Vagina (tissue), 2 donors: Measurements from ENCODE around the gene ANKHD1. TPM values are rescaled to one million over a fixed set of nuclear protein-coding genes. Genes with fewer than 3 reads are reported as not detected.

Experiments
- DNase-seq, 2 donors: peaks; one replicate each; pipeline ENCODE4 v3.0.0-alpha.2; 2017; ENCODE audit errors: extremely low spot score in 2 of 2
- H3K27ac ChIP-seq: fragments of 200-600 bp; sonication (generic); one replicate; pipeline ENCODE4 v1.5.1; 2019
- H3K27me3 ChIP-seq: fragments of 200-600 bp; sonication (generic); one replicate; pipeline ENCODE4 v1.5.1; 2019
- H3K36me3 ChIP-seq, 2 donors: fragments of 200-600 bp; sonication (generic); one replicate each; pipeline ENCODE4 v1.5.1; 2017 to 2019
- H3K4me1 ChIP-seq: fragments of 200-600 bp; sonication (generic); one replicate; pipeline ENCODE4 v1.5.1; 2019
- H3K4me3 ChIP-seq, 2 donors: fragments of 200-600 bp; sonication (generic); 1 replicate in 1 of 2; 2 replicates in 1 of 2; pipeline ENCODE4 v1.5.1; 2016 to 2019
- H3K9me3 ChIP-seq: fragments of 200-600 bp; sonication (generic); one replicate; pipeline ENCODE4 v1.5.1; 2019
- CTCF ChIP-seq, 3 experiments: fragments of 450-650 bp in 2 of 3; fragments of 200-600 bp in 1 of 3; sonication (generic) in 1 of 3; IDR thresholded peaks; one replicate each; pipeline ENCODE4 v1.5.1; 2017 to 2019; ENCODE audit warnings: antibody characterized with exemption in 3 of 3, mild to moderate bottlenecking in 2 of 3, moderate library complexity in 2 of 3
- POLR2A ChIP-seq, 2 donors: fragments of 450-650 bp; IDR thresholded peaks; one replicate each; pipeline ENCODE4 v1.6.1; 2017; ENCODE audit warnings: antibody characterized with exemption in 2 of 2, mild to moderate bottlenecking in 2 of 2, moderate library complexity in 2 of 2
- POLR2AphosphoS5 ChIP-seq, 2 donors: sonication (generic); formaldehyde crosslinking; IDR thresholded peaks; one replicate each; pipeline ENCODE4 v1.9.0; 2017; ENCODE audit warnings: antibody characterized with exemption in 2 of 2, mild to moderate bottlenecking in 2 of 2, low read depth in 1 of 2; ENCODE audit not compliant: insufficient read depth in 1 of 2
- intact Hi-C: fragments of 100-400 bp; cut with DNase I; formaldehyde crosslinking; loops from one replicate; pipeline ENCODE4 v1.15.1; 2023
- total RNA-seq: library from RNA; depleted of rRNA; stranded (reverse); fragments of >200 nt; gene quantifications from one replicate; pipeline ENCODE4 v1.2.3, GENCODE V29; 2016

Gene ANKHD1
- total RNA-seq, 1 donor from 2014 or later = 140 TPM

DNA sequence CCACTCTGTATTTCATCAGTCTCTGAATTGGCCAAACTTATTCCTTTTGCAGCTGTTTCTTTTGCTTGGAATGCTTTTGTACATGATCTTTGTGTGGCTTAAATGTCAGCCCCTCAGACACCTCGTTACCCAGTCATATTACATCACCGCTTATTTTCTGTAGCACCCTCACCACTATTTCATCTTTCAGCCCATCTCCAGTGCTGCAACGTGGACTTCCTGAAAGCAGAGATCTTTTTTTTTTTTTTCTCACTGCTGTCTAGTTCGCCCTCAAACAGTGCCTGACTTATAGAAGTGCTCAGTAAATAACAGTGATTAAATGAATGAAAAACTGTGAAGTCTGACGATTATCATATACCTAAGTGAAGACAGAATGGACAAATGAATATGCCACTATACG lies 154.8 kb downstream of the ANKHD1 start:
- H3K9me3 ChIP-seq = no peaks in the 10 kb centered on the region
- peaks cover 30% of the 10 kb centered on the region for H3K4me1 ChIP-seq
- H3K36me3 ChIP-seq = peaks cover 0 to 19% of the 10 kb centered on the region in 2 donors
- intact Hi-C loops = no loop called here
- no peak for DNase-seq
- peak overlapping the region; percentile 74 to 83 for H3K4me3 ChIP-seq
- no peak for TF ChIP-seq POLR2AphosphoS5 (IDR thresholded peaks at IDR 0.05; ENCODE audit: insufficient read depth in 1 of 2, low read depth in 1 of 2)
- no peak for TF ChIP-seq CTCF (IDR thresholded peaks at IDR 0.05)
- no peak for TF ChIP-seq POLR2A (IDR thresholded peaks at IDR 0.05)
- H3K27me3 ChIP-seq = no peaks in the 10 kb centered on the region
- no peak overlapping the region for H3K27ac ChIP-seq

GRCh38 chr5:140557136-140557805 lies 155.6 kb downstream of the ANKHD1 start, which contains the start of gene SRA1:
TSS of gene SRA1 (minus strand) at chr5:140557473. CDS start at chr5:140557452, 21 bp downstream.
- intact Hi-C loops = no loop called here
- peaks cover 0 to 12% of the 10 kb centered on the region in 2 donors for H3K36me3 ChIP-seq
- H3K27me3 ChIP-seq = no peaks in the 10 kb centered on the region
- H3K27ac ChIP-seq = peak within 1 kb of the TSS; percentile 79
- no peaks in the 10 kb centered on the region for H3K9me3 ChIP-seq
- DNase-seq = no peak
- peak within 1 kb of the TSS; percentile 74 to 83 for H3K4me3 ChIP-seq
- no peak for TF ChIP-seq CTCF (IDR thresholded peaks at IDR 0.05)
- TF ChIP-seq POLR2A (IDR thresholded peaks at IDR 0.05) = peak; percentile 47 to 85
- TF ChIP-seq POLR2AphosphoS5 (IDR thresholded peaks at IDR 0.05; ENCODE audit: insufficient read depth in 1 of 2, low read depth in 1 of 2) = peak; percentile 97 to 98
- H3K4me1 ChIP-seq = peaks cover 35% of the 10 kb centered on the region

GRCh38 chr5:140557965-140558364 lies 156.3 kb downstream of the ANKHD1 start:
- DNase-seq = no peak
- peaks cover 0 to 12% of the 10 kb centered on the region in 2 donors for H3K36me3 ChIP-seq
- no peaks in the 10 kb centered on the region for H3K27me3 ChIP-seq
- TF ChIP-seq POLR2AphosphoS5 (IDR thresholded peaks at IDR 0.05; ENCODE audit: insufficient read depth in 1 of 2, low read depth in 1 of 2) = no peak
- TF ChIP-seq CTCF (IDR thresholded peaks at IDR 0.05) = no peak
- TF ChIP-seq POLR2A (IDR thresholded peaks at IDR 0.05) = no peak
- no peaks in the 10 kb centered on the region for H3K9me3 ChIP-seq
- H3K4me1 ChIP-seq = peaks cover 41% of the 10 kb centered on the region
- peak overlapping the region; percentile 79 for H3K27ac ChIP-seq
- intact Hi-C loops = no loop called here
- H3K4me3 ChIP-seq = no peak overlapping the region

GRCh38 chr5:140558542-140558941 lies 156.9 kb downstream of the ANKHD1 start:
- no peak for TF ChIP-seq POLR2AphosphoS5 (IDR thresholded peaks at IDR 0.05; ENCODE audit: insufficient read depth in 1 of 2, low read depth in 1 of 2)
- no peak for TF ChIP-seq POLR2A (IDR thresholded peaks at IDR 0.05)
- no peak for TF ChIP-seq CTCF (IDR thresholded peaks at IDR 0.05)
- no peak overlapping the region for H3K4me3 ChIP-seq
- no peak for DNase-seq
- peaks cover 47% of the 10 kb centered on the region for H3K4me1 ChIP-seq
- peaks cover 0 to 12% of the 10 kb centered on the region in 2 donors for H3K36me3 ChIP-seq
- H3K27ac ChIP-seq = no peak overlapping the region
- no peaks in the 10 kb centered on the region for H3K9me3 ChIP-seq
- intact Hi-C loops = no loop called here
- H3K27me3 ChIP-seq = no peaks in the 10 kb centered on the region

DNA sequence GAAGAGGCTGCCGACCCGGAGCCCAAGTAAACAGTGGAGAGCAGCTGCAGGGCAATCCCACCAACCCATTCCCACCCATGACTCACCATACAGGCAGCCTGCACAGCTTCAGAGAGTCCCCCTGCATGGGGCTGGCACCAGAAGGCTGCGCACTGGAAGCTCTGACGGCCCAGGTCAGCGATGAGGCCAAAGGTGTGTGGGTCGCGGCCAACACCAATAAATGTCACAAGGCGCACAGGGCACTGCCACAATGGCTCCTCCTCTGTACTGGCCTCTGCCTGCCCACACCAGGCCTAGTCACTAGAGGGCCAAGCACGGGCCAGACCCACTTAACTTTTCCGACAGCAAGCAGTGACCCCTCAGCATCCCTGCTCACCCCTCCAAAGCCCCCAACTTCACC lies 158.6 kb downstream of the ANKHD1 start:
- intact Hi-C loops = loop anchor here (10.0 kb wide), 1 partner anchor 75 kb away; the partner anchor contains the start of genes CD14 and TMCO6
- no peak for TF ChIP-seq CTCF (IDR thresholded peaks at IDR 0.05)
- TF ChIP-seq POLR2A (IDR thresholded peaks at IDR 0.05) = no peak
- TF ChIP-seq POLR2AphosphoS5 (IDR thresholded peaks at IDR 0.05; ENCODE audit: insufficient read depth in 1 of 2, low read depth in 1 of 2) = no peak
- no peak for DNase-seq
- Histone ChIP-seq H3K36me3 (peaks cover 0 to 12% of the 10 kb centered on the region in 2 donors), H3K27me3 (no peaks in the 10 kb centered on the region), H3K9me3 (no peaks in the 10 kb centered on the region), H3K27ac (no peak overlapping the region), H3K4me3 (no peak overlapping the region), H3K4me1 (peaks cover 45% of the 10 kb centered on the region)
